ENCODE measurements around the gene TM7SF2. TPM values are rescaled to one million over a fixed set of nuclear protein-coding genes. Genes with fewer than 3 reads are reported as not detected.

Gene TM7SF2
- total RNA-seq, 4 donors from 2014 or later, result 29.4 to 59.5 (median 42.3) TPM

DNA sequence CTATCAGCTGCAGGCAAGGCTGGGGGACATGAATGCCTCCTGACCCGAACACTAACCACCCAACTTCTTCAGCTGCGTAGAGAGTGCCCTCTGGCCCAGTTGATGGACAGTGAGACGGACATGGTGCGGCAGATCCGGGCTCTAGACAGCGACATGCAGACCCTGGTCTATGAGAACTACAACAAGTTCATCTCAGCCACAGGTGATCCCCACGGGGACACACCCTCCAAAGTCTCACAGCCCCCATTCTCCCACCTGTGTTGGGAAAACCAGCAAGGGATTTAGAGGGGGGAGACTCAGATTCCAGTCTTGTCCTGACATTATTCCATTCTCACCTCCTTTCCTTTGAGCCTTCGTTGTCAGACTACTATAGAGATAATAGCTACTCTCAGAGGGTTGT, 14.7 kb upstream of the TM7SF2 start:
- H3K9me3 ChIP-seq, result no peaks in the 10 kb centered on the region
- H3K4me3 ChIP-seq, result peak overlapping the region; percentile 71 to 86 (median 79)
- peak overlapping the region; percentile 90 to 95 (median 94) for H3K27ac ChIP-seq
- WGBS, 2 donors (ENCODE audit: low coverage in 1 of 2), result 35 to 60% methylated on average over 1 to 8 of the region's 8 CpGs
- peaks cover 8 to 17% (median 14%) of the 10 kb centered on the region in 4 donors for H3K4me1 ChIP-seq
- H3K27me3 ChIP-seq, result no peaks in the 10 kb centered on the region
- TF ChIP-seq, protein P1, sequence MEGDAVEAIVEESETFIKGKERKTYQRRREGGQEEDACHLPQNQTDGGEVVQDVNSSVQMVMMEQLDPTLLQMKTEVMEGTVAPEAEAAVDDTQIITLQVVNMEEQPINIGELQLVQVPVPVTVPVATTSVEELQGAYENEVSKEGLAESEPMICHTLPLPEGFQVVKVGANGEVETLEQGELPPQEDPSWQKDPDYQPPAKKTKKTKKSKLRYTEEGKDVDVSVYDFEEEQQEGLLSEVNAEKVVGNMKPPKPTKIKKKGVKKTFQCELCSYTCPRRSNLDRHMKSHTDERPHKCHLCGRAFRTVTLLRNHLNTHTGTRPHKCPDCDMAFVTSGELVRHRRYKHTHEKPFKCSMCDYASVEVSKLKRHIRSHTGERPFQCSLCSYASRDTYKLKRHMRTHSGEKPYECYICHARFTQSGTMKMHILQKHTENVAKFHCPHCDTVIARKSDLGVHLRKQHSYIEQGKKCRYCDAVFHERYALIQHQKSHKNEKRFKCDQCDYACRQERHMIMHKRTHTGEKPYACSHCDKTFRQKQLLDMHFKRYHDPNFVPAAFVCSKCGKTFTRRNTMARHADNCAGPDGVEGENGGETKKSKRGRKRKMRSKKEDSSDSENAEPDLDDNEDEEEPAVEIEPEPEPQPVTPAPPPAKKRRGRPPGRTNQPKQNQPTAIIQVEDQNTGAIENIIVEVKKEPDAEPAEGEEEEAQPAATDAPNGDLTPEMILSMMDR (IDR thresholded peaks at IDR 0.05), result no peak
- TF ChIP-seq POLR2AphosphoS5 (IDR thresholded peaks at IDR 0.05), result no peak
- no peak for TF ChIP-seq POLR2A (IDR thresholded peaks at IDR 0.05)
- TF ChIP-seq EP300 (IDR thresholded peaks at IDR 0.05; ENCODE audit: low read depth), result no peak
- intact Hi-C loops (cut with DNase I; ENCODE audit: low total_unique reads), result no loop called here
- no peak for DNase-seq
- H3K36me3 ChIP-seq, result peaks cover 0 to 9% (median 0%) of the 10 kb centered on the region in 4 donors
- in situ Hi-C loops (cut with MboI; ENCODE audit: low pct_ligation_motif_present in 1 of 4, low pct_unique_long_range_greater_than_20kb in 1 of 4, low sequenced_read_pairs in 3 of 4), result no loop called here

DNA sequence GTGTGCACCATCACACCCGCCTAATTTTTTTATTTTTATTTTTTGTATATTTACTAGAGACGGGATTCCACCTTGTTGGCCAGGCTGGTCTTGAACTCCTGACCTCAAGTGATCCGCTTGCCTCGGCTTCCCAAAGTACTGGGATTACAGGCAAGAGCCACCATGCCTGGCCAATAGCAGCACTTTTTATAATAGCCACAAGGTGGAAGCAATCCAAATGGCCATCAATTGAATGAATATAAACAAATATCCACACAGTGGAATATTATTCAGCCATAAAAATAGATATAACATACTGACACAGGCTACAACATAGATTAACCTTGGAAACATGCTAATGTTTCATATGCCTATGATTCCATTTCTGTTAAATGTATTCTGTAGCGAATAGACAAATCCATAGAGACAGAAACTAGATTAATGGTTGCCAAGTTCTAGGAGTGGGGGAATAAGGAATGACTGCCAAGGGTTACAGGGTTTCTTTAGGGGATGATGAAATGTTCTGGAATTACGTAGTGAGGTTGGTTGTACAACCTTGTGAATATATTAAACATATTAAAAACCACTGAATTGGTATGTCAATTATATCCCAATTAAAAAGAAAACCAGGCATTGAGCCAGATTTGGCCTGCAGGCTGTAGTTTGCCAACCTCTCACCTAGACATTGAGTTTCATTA, 10.9 kb upstream of the TM7SF2 start:
- H3K27me3 ChIP-seq, result no peaks in the 10 kb centered on the region
- H3K27ac ChIP-seq, result no peak overlapping the region
- peaks cover 0 to 9% (median 0%) of the 10 kb centered on the region in 4 donors for H3K36me3 ChIP-seq
- no peak for TF ChIP-seq POLR2AphosphoS5 (IDR thresholded peaks at IDR 0.05)
- TF ChIP-seq, protein P1 (IDR thresholded peaks at IDR 0.05), result no peak
- TF ChIP-seq EP300 (IDR thresholded peaks at IDR 0.05; ENCODE audit: low read depth), result no peak
- no peak for TF ChIP-seq POLR2A (IDR thresholded peaks at IDR 0.05)
- intact Hi-C loops (cut with DNase I; ENCODE audit: low total_unique reads) (no loop called here), in situ Hi-C loops (cut with MboI; ENCODE audit: low pct_ligation_motif_present in 1 of 4, low pct_unique_long_range_greater_than_20kb in 1 of 4, low sequenced_read_pairs in 3 of 4) (no loop called here)
- 86 to 91% methylated on average over 5 to 6 of the region's 6 CpGs for WGBS, 2 donors (ENCODE audit: low coverage in 1 of 2)
- no peak for DNase-seq
- no peaks in the 10 kb centered on the region for H3K9me3 ChIP-seq
- H3K4me1 ChIP-seq, result peaks cover 8 to 13% (median 10%) of the 10 kb centered on the region in 4 donors
- no peak overlapping the region for H3K4me3 ChIP-seq

DNA sequence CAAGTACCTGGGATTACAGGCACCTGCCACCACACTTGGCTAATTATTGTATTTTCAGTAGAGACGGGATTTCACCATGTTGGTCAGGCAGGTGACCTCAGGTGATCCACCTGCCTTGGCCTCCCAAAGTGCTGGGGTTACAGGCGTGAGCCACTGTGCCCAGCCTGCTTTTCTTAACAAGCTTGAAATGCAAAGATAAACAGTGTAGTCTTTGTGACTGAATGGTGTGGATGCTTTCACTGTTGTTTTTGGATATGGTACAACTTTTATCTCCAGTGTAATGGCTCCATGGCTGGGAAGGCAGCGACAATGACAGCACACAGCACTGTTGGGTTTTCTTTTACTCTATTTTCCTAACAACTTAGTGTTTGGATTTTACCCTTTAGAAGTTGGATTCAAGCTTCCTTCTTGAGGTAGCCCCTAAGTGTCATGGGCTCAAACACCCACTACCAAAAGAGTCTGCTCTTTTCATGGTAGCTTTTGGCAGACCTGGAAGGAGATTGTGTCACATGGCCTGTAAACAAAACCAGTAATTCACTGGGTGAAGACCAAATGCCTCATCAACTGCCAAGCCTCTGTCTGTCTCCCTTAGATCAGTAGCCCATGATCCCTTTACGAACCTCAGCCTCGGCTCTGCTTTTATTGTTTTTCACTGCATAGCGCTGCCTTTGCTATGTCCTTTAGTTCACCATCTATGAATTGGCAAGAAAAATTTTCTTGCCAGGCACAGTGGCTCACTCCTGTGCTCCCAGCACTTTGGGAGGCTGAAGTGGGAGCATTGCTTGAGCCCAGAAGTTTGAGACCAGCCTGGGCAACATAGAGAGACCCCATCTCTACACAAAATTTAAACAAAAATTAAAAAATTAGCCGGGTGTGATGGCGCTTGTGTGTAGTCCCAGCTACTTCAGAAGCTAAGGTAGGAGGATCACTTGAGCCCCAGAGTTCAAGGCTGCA, 9.3 kb upstream of the TM7SF2 start:
- in situ Hi-C loops (cut with MboI; ENCODE audit: low pct_ligation_motif_present in 1 of 4, low pct_unique_long_range_greater_than_20kb in 1 of 4, low sequenced_read_pairs in 3 of 4) (no loop called here), intact Hi-C loops (cut with DNase I; ENCODE audit: low total_unique reads) (no loop called here)
- no peaks in the 10 kb centered on the region for H3K9me3 ChIP-seq
- peaks cover 0 to 8% (median 0%) of the 10 kb centered on the region in 4 donors for H3K36me3 ChIP-seq
- WGBS, 2 donors (ENCODE audit: low coverage in 1 of 2), result 67 to 68% methylated on average over 5 to 8 of the region's 8 CpGs
- peaks cover under 1 to 3% (median 1%) of the 10 kb centered on the region in 4 donors for H3K4me1 ChIP-seq
- DNase-seq, result no peak
- H3K27me3 ChIP-seq, result no peaks in the 10 kb centered on the region
- TF ChIP-seq POLR2A (IDR thresholded peaks at IDR 0.05) (no peak), EP300 (IDR thresholded peaks at IDR 0.05; ENCODE audit: low read depth) (no peak), POLR2AphosphoS5 (IDR thresholded peaks at IDR 0.05) (no peak)
- TF ChIP-seq, protein P1 (IDR thresholded peaks at IDR 0.05), result no peak
- H3K4me3 ChIP-seq, result no peak overlapping the region
- H3K27ac ChIP-seq, result no peak overlapping the region

DNA sequence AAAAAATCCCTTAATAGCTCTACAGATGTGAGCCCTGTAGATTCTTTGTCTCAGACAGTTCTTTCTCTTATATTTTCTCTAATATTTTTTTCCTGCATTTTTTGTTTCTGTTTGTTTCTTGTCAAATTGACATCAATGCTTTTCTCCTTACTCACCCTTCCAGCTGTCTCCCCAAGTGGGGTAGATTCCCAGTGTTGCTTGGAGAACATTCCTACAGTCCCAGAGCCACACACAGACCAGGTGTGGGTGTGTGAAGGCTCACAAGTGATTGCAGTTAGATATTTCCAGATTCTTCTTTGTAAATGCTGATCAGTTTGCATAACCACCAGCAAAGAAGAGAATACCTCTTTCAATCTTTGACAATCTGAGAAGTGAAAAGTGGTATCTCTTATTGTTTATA, 8.2 kb upstream of the TM7SF2 start:
- no peak overlapping the region for H3K27ac ChIP-seq
- no peaks in the 10 kb centered on the region for H3K9me3 ChIP-seq
- peaks cover 0 to 10% (median 3%) of the 10 kb centered on the region in 4 donors for H3K36me3 ChIP-seq
- H3K4me1 ChIP-seq, result no peaks in the 10 kb centered on the region
- intact Hi-C loops (cut with DNase I; ENCODE audit: low total_unique reads), result no loop called here
- TF ChIP-seq, protein P1 (IDR thresholded peaks at IDR 0.05), result no peak
- TF ChIP-seq POLR2A (IDR thresholded peaks at IDR 0.05), result no peak
- TF ChIP-seq POLR2AphosphoS5 (IDR thresholded peaks at IDR 0.05), result no peak
- TF ChIP-seq EP300 (IDR thresholded peaks at IDR 0.05; ENCODE audit: low read depth), result no peak
- no peaks in the 10 kb centered on the region for H3K27me3 ChIP-seq
- no peak overlapping the region for H3K4me3 ChIP-seq
- DNase-seq, result no peak
- in situ Hi-C loops (cut with MboI; ENCODE audit: low pct_ligation_motif_present in 1 of 4, low pct_unique_long_range_greater_than_20kb in 1 of 4, low sequenced_read_pairs in 3 of 4), result no loop called here
